ENCODE results near the gene UBALD2. TPM values are rescaled to one million over a fixed set of nuclear protein-coding genes. Genes with fewer than 3 reads are reported as not detected.

The UBALD2 gene
- polyA plus RNA-seq, 1 donor from 2014 or later: 7.5 TPM

GRCh38 chr17:76246080-76247066 is 18.8 kb upstream of the UBALD2 start:
- Histone ChIP-seq H3K9ac (ENCODE audit: low read length) (no peak overlapping the region), H3K27ac (ENCODE audit: low read length) (no peak overlapping the region), H3K36me3 (ENCODE audit: insufficient read depth, low read length) (no peaks in the 10 kb centered on the region), H3K9me3 (ENCODE audit: low read length) (no peaks in the 10 kb centered on the region), H3K9me2 (ENCODE audit: insufficient read depth, low read length) (no peaks in the 10 kb centered on the region), H3K4me2 (ENCODE audit: low read length) (no peak overlapping the region), H3F3A (ENCODE audit: insufficient read depth, low read length, poor library complexity, severe bottlenecking) (no peaks in the 10 kb centered on the region), H3K4me3 (ENCODE audit: low read length) (no peak overlapping the region), H4K20me1 (ENCODE audit: insufficient read depth) (no peaks in the 10 kb centered on the region), H3K27me3 (ENCODE audit: insufficient read depth, low read depth, low read length) (no peaks in the 10 kb centered on the region), H2AFZ (ENCODE audit: low read depth, low read length) (no peak overlapping the region), H3K79me2 (replicated peaks; ENCODE audit: insufficient read depth, low read length) (no peaks in the 10 kb centered on the region)
- no peak for TF ChIP-seq REST (IDR thresholded peaks at IDR 0.05; ENCODE audit: borderline replicate concordance)
- TF ChIP-seq CTCF (IDR thresholded peaks at IDR 0.05; ENCODE audit: poor library complexity, severe bottlenecking): no peak
- TF ChIP-seq SMC3 (conservative IDR thresholded peaks at IDR 0.05; ENCODE audit: poor library complexity): no peak
- no peak for TF ChIP-seq TAF1 (IDR thresholded peaks at IDR 0.05; ENCODE audit: low read depth)
- no peak for TF ChIP-seq EP300 (conservative IDR thresholded peaks at IDR 0.05; ENCODE audit: poor library complexity, severe bottlenecking)
- TF ChIP-seq MXI1 (conservative IDR thresholded peaks at IDR 0.05; ENCODE audit: poor library complexity, severe bottlenecking): no peak
- TF ChIP-seq EZH2 (IDR thresholded peaks at IDR 0.05; ENCODE audit: borderline replicate concordance, insufficient read depth, low read length, poor library complexity, severe bottlenecking): no peak
- TF ChIP-seq RAD21 (conservative IDR thresholded peaks at IDR 0.05): no peak
- no peak for TF ChIP-seq POLR2AphosphoS5 (IDR thresholded peaks at IDR 0.05)

GRCh38 chr17:76247304-76247703 is 17.8 kb upstream of the UBALD2 start:
- no peak overlapping the region for H3K27ac ChIP-seq (ENCODE audit: low read length)
- no peak overlapping the region for H3K4me3 ChIP-seq (ENCODE audit: low read length)
- no peak overlapping the region for H3K4me2 ChIP-seq (ENCODE audit: low read length)
- H4K20me1 ChIP-seq (ENCODE audit: insufficient read depth): no peaks in the 10 kb centered on the region
- H3K9ac ChIP-seq (ENCODE audit: low read length): no peak overlapping the region
- H3F3A ChIP-seq (ENCODE audit: insufficient read depth, low read length, poor library complexity, severe bottlenecking): no peaks in the 10 kb centered on the region
- no peaks in the 10 kb centered on the region for H3K79me2 ChIP-seq (replicated peaks; ENCODE audit: insufficient read depth, low read length)
- no peaks in the 10 kb centered on the region for H3K9me3 ChIP-seq (ENCODE audit: low read length)
- no peaks in the 10 kb centered on the region for H3K27me3 ChIP-seq (ENCODE audit: insufficient read depth, low read depth, low read length)
- H3K36me3 ChIP-seq (ENCODE audit: insufficient read depth, low read length): no peaks in the 10 kb centered on the region
- no peaks in the 10 kb centered on the region for H3K9me2 ChIP-seq (ENCODE audit: insufficient read depth, low read length)
- no peak overlapping the region for H2AFZ ChIP-seq (ENCODE audit: low read depth, low read length)
- TF ChIP-seq POLR2AphosphoS5 (IDR thresholded peaks at IDR 0.05) (no peak), RAD21 (conservative IDR thresholded peaks at IDR 0.05) (no peak), EZH2 (IDR thresholded peaks at IDR 0.05; ENCODE audit: borderline replicate concordance, insufficient read depth, low read length, poor library complexity, severe bottlenecking) (no peak), SMC3 (conservative IDR thresholded peaks at IDR 0.05; ENCODE audit: poor library complexity) (no peak), EP300 (conservative IDR thresholded peaks at IDR 0.05; ENCODE audit: poor library complexity, severe bottlenecking) (no peak), CTCF (IDR thresholded peaks at IDR 0.05; ENCODE audit: poor library complexity, severe bottlenecking) (no peak), TAF1 (IDR thresholded peaks at IDR 0.05; ENCODE audit: low read depth) (no peak), REST (IDR thresholded peaks at IDR 0.05; ENCODE audit: borderline replicate concordance) (no peak), MXI1 (conservative IDR thresholded peaks at IDR 0.05; ENCODE audit: poor library complexity, severe bottlenecking) (no peak)
